ENCODE data around the gene POR. TPM values are rescaled to one million over a fixed set of nuclear protein-coding genes. Genes with fewer than 3 reads are reported as not detected.
"Not testable (repeated sequence)": the region's sequence is repeated elsewhere in the genome, so short reads cannot be mapped to it uniquely, and the experiment has no call there.

Gene POR
- total and polyA plus RNA-seq, 12 donors, result 268 to 1,301 (median 597) TPM

- TF ChIP-seq POLR2A (IDR thresholded peaks at IDR 0.05) (no peak), CTCF (IDR thresholded peaks at IDR 0.05) (no peak)
- intact Hi-C loops (cut with DNase I), result loop anchor here in 1 of 2 donors (10.0 kb wide), 1 partner anchor 227 kb away; no protein-coding TSS in a partner anchor
- Histone ChIP-seq H3K27ac (peak overlapping the region in 2 of 5 donors; percentile 5 to 45), H3K9me3 (replicated peaks in 1 of 3) (no peaks in the 10 kb centered on the region), H3K4me1 (replicated peaks in 1 of 2) (peaks cover 0 to 9% of the 10 kb centered on the region in 2 donors), H3K27me3 (no peaks in the 10 kb centered on the region), H3K4me3 (no peak overlapping the region), H3K36me3 (replicated peaks in 1 of 2) (no peaks in the 10 kb centered on the region)
- DNase-seq, result no peak
- 61 to 77% (median 64%) methylated on average over 8 of the region's 8 CpGs for WGBS, 4 donors
Measured at GRCh38 chr7:76011442-76011861, 96.5 kb downstream of the POR start.

GRCh38 chr7:76016191-76016947, 101.4 kb downstream of the POR start:
- TF ChIP-seq CTCF (IDR thresholded peaks at IDR 0.05), result no peak
- Histone ChIP-seq H3K4me1 (replicated peaks in 1 of 2) (peaks cover 0 to 4% of the 10 kb centered on the region in 2 donors), H3K27me3 (no peaks in the 10 kb centered on the region), H3K27ac (no peak overlapping the region), H3K9me3 (replicated peaks in 1 of 3) (no peaks in the 10 kb centered on the region), H3K36me3 (replicated peaks in 1 of 2) (peaks cover 0 to 7% of the 10 kb centered on the region in 2 donors), H3K4me3 (no peak overlapping the region)
- intact Hi-C loops (cut with DNase I), result loop anchor here in 1 of 2 donors (10.0 kb wide), 1 partner anchor 232 kb away; no protein-coding TSS in a partner anchor
- 84 to 91% (median 89%) methylated on average over 13 of the region's 13 CpGs for WGBS, 4 donors
- DNase-seq, result no peak

DNA sequence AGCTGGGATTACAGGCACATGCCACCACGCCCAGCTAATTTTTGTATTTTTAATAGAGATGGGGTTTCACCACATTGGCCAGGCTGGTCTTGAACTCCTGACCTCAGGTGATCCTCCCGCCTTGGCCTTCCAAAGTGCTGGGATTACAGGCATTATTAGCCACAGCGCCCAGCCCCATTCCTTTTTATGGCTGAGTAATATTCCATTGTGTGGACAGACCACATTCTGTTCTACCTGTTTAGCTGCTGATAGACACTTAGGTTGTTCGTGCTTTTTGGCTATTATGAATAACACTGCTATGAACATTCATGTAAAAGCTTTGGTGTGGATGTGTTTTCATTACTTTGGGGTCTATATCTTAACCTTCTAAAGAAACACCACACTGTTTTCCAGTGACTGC, 103.6 kb downstream of the POR start:
- intact Hi-C loops (cut with DNase I), result loop anchor here in 1 of 2 donors (10.0 kb wide), 1 partner anchor 234 kb away; no protein-coding TSS in a partner anchor
- DNase-seq; H3K4me3 ChIP-seq; H3K4me1 ChIP-seq (replicated peaks in 1 of 2); H3K9me3 ChIP-seq (replicated peaks in 1 of 3); H3K27me3 ChIP-seq; H3K27ac ChIP-seq: not testable (repeated sequence)
- H3K36me3 ChIP-seq (replicated peaks in 1 of 2), result peaks cover 0 to 15% of the 10 kb centered on the region in 2 donors
- WGBS, 4 donors, result 95 to 99% (median 98%) methylated on average over 3 to 4 of the region's 4 CpGs

DNA sequence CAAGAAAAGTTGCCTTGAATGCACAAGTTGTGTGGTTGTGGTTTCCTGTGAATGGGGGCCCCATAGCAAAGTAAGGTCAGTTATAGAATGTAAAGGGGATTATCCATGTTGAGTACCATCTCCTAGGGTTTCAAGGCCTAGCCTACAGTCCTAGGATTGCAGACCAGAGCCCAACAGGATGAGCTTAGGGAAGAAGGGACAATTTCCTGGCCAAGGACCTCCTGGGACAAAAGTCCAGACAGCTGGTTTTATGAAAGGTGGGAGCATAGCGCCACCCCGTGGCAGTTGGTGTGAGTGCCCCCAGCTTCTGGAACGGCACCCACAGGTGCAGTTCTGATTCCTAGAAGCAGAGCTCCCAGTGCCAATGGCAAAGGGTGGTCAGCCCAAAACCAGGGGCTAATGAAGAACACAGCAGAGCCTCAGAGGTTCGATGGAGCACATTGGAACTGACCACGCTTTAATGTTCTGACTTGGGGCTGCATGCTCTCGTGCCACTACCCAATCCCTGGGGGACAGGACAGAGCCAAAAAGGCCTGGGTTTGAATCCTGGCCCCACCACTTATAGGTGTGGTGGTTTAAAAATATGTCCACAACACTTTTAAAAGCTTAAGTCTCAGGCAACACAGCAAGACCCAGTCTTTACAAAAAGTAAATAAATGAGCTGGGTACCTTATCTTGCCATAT, 105.2 kb downstream of the POR start:
- Histone ChIP-seq H3K27ac (no peak overlapping the region), H3K4me3 (no peak overlapping the region), H3K9me3 (replicated peaks in 1 of 3) (no peaks in the 10 kb centered on the region), H3K36me3 (replicated peaks in 1 of 2) (peaks cover 0 to 15% of the 10 kb centered on the region in 2 donors), H3K4me1 (replicated peaks in 1 of 2) (no peaks in the 10 kb centered on the region), H3K27me3 (no peaks in the 10 kb centered on the region)
- intact Hi-C loops (cut with DNase I), result loop anchor here (2.0 kb wide), 2 partner anchors 153 to 155 kb away; no protein-coding TSS in a partner anchor
- peak; percentile 73 to 92 (median 79) for DNase-seq
- TF ChIP-seq POLR2A (IDR thresholded peaks at IDR 0.05) (no peak), CTCF (IDR thresholded peaks at IDR 0.05) (peak; percentile 90 to 94 (median 92))
- WGBS, 4 donors, result 34 to 47% (median 42%) methylated on average over 5 to 6 of the region's 6 CpGs

All from adrenal gland (tissue), 12 donors.